Kidney (tissue), 14 donors: Measurements from ENCODE around the gene RTEL1. TPM values are rescaled to one million over a fixed set of nuclear protein-coding genes. Genes with fewer than 3 reads are reported as not detected.
A peak's percentile ranks its signal among the peaks of the same experiment; 100 is the strongest.

Experiments
- DNase-seq, 5 donors: peaks; one replicate each; pipeline ENCODE4 v3.0.0-alpha.2; 2013 to 2020
- FAIRE-seq: peaks from 2 replicates; lab custom pipeline; 2012; peaks lifted over from hg19 to GRCh38; lab: Jason Lieb, UNC
- H3K27ac ChIP-seq, 2 donors: one replicate each; pipeline ENCODE4 v1.7.0; 2013; ENCODE audit warnings: low read depth in 2 of 2, low read length in 2 of 2, inconsistent platforms in 1 of 2
- H3K27me3 ChIP-seq: one replicate; pipeline ENCODE4 v1.7.1; 2013; ENCODE audit warnings: low read length, inconsistent platforms; ENCODE audit not compliant: control insufficient read depth, insufficient read depth
- H3K36me3 ChIP-seq, 3 donors: one replicate each; pipeline versions ENCODE4 v1.7.0 to v1.7.1; 2013; ENCODE audit warnings: low read length in 3 of 3, control low read depth in 1 of 3, inconsistent platforms in 1 of 3; ENCODE audit not compliant: insufficient read depth in 3 of 3, control insufficient read depth in 2 of 3
- H3K4me1 ChIP-seq, 3 donors: one replicate each; pipeline versions ENCODE4 v1.7.0 to v1.7.1; 2013; ENCODE audit warnings: low read length in 3 of 3, inconsistent platforms in 1 of 3, low read depth in 1 of 3; ENCODE audit not compliant: control insufficient read depth in 2 of 3, insufficient read depth in 2 of 3
- H3K4me3 ChIP-seq, 3 donors: one replicate each; pipeline versions ENCODE4 v1.7.0 to v1.8.1; 2013; ENCODE audit warnings: low read length in 3 of 3, control low read depth in 1 of 3, inconsistent platforms in 1 of 3
- H3K9ac ChIP-seq, 3 donors: one replicate each; pipeline versions ENCODE4 v1.7.0 to v1.7.1; 2013; ENCODE audit warnings: low read length in 3 of 3, control low read depth in 1 of 3, inconsistent platforms in 1 of 3
- H3K9me3 ChIP-seq, 3 donors: one replicate each; pipeline versions ENCODE4 v1.7.0 to v1.7.1; 2013; ENCODE audit warnings: low read length in 3 of 3, control low read depth in 1 of 3, inconsistent platforms in 1 of 3; ENCODE audit not compliant: control insufficient read depth in 2 of 3, insufficient read depth in 1 of 3
- intact Hi-C: fragments of 100-400 bp; cut with DNase I; formaldehyde crosslinking; loops from one replicate; pipeline ENCODE4 v1.11.1; 2022
- polyA plus RNA-seq: library from polyadenylated mRNA; stranded (reverse); fragments of 350-450 nt; fragmentation: Illumina TruSeq; extraction: RNeasy Lipid Tissue Mini Kit (QIAGEN cat#74804); gene quantifications from one replicate; pipeline ENCODE4 v1.2.3, GENCODE V29; 2014; ENCODE audit warnings: low read depth, low replicate concordance; ENCODE audit not compliant: insufficient read depth
- total RNA-seq: library from RNA; stranded (reverse); fragmentation: NEBNext Ultra II Directional; extraction: Animal tissue kit (Norgen Biotek cat#: 25700); gene quantifications from one replicate; pipeline ENCODE4 v1.2.1, GENCODE V29; 2021
- TF ChIP-seq, protein P1 (sequence below): IDR thresholded peaks from 3 replicates; pipeline ENCODE4 v1.5.1; 2012; ENCODE audit warnings: mild to moderate bottlenecking, moderate library complexity, borderline replicate concordance; ENCODE audit not compliant: insufficient read depth; ENCODE audit errors: extremely low read depth
- donor health status: control.
- donor health status: control.
- donor health status: control.
- donor health status: control.
- donor health status: control.
- donor health status: DM: yes; HTN: yes; CAD: no.
- donor health status: Normal renal cell carcinoma (clear cell type).

RTEL1 gene
- total and polyA plus RNA-seq, 2 donors from 2014 or later: 5.3 to 37.7 TPM

DNA sequence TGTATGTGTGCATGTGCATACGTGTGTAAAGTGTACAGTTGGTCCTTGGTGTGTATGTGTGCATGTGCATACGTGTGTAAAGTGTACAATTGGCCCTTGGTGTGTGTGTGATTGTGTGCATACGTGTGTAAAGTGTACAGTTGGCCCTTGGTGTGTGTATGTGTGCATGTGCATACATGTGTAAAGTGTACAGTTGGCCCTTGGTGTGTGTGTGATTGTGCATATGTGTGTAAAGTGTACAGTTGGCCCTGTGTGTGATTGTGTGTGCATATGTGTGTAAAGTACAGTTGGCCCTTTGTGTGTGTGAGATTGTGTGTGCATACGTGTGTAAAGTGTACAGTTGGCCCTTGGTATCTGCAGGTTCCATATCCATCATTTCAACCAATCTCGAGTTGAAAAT, 73.3 kb downstream of the RTEL1 start:
- Histone ChIP-seq H3K36me3 (peaks cover 4 to 8% (median 6%) of the 10 kb centered on the region in 3 donors), H3K4me1 (peaks cover 0 to 17% (median 6%) of the 10 kb centered on the region in 3 donors)

GRCh38 chr20:63732118-63733095, 74.3 kb downstream of the RTEL1 start:
- no peak overlapping the region for H3K9ac ChIP-seq
- H3K27me3 ChIP-seq: no peaks in the 10 kb centered on the region
- H3K4me1 ChIP-seq: peaks cover 0 to 17% (median 3%) of the 10 kb centered on the region in 3 donors
- FAIRE-seq: no peak
- no peak for DNase-seq
- H3K4me3 ChIP-seq: peak overlapping the region in 1 of 3 donors; percentile 13
- intact Hi-C loops: no loop called here
- H3K27ac ChIP-seq: no peak overlapping the region
- TF ChIP-seq, protein P1, sequence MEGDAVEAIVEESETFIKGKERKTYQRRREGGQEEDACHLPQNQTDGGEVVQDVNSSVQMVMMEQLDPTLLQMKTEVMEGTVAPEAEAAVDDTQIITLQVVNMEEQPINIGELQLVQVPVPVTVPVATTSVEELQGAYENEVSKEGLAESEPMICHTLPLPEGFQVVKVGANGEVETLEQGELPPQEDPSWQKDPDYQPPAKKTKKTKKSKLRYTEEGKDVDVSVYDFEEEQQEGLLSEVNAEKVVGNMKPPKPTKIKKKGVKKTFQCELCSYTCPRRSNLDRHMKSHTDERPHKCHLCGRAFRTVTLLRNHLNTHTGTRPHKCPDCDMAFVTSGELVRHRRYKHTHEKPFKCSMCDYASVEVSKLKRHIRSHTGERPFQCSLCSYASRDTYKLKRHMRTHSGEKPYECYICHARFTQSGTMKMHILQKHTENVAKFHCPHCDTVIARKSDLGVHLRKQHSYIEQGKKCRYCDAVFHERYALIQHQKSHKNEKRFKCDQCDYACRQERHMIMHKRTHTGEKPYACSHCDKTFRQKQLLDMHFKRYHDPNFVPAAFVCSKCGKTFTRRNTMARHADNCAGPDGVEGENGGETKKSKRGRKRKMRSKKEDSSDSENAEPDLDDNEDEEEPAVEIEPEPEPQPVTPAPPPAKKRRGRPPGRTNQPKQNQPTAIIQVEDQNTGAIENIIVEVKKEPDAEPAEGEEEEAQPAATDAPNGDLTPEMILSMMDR: no peak
- peaks cover 4 to 8% (median 6%) of the 10 kb centered on the region in 3 donors for H3K36me3 ChIP-seq
- H3K9me3 ChIP-seq: no peaks in the 10 kb centered on the region

More for the DNA sequence above, 73.3 kb downstream of the RTEL1 start:
- DNase-seq: no peak
- no peak for FAIRE-seq
- Histone ChIP-seq H3K4me3 (no peak overlapping the region), H3K27ac (no peak overlapping the region), H3K27me3 (no peaks in the 10 kb centered on the region), H3K9ac (no peak overlapping the region), H3K9me3 (no peaks in the 10 kb centered on the region)
- intact Hi-C loops: no loop called here
- TF ChIP-seq, protein P1: no peak

GRCh38 chr20:63733117-63733516, 75.0 kb downstream of the RTEL1 start:
- Histone ChIP-seq H3K27me3 (no peaks in the 10 kb centered on the region), H3K9ac (no peak overlapping the region), H3K27ac (no peak overlapping the region), H3K9me3 (no peaks in the 10 kb centered on the region), H3K36me3 (peaks cover 4 to 8% (median 6%) of the 10 kb centered on the region in 3 donors), H3K4me1 (peaks cover 0 to 16% (median 0%) of the 10 kb centered on the region in 3 donors), H3K4me3 (no peak overlapping the region)
- intact Hi-C loops: no loop called here
- no peak for FAIRE-seq
- TF ChIP-seq, protein P1: no peak
- DNase-seq: no peak
